MG63 (cell line): ENCODE measurements around the gene RPL22L1. TPM values are rescaled to one million over a fixed set of nuclear protein-coding genes. Genes with fewer than 3 reads are reported as not detected.
"Not testable (repeated sequence)": the region's sequence is repeated elsewhere in the genome, so short reads cannot be mapped to it uniquely, and the experiment has no call there.

Experiments used
- DNase-seq: peaks from one replicate; pipeline ENCODE4 v3.0.0-alpha.2; 2020
- H3K27me3 ChIP-seq: fragments of 250-450 bp; sonication (Bioruptor Pico); 2 replicates; pipeline ENCODE4 v1.5.1; 2020; ENCODE audit warnings: mild to moderate bottlenecking, moderate library complexity
- H3K36me3 ChIP-seq: fragments of 250-450 bp; sonication (Bioruptor Pico); 2 replicates; pipeline ENCODE4 v1.5.1; 2020; ENCODE audit warnings: mild to moderate bottlenecking, moderate library complexity
- H3K4me3 ChIP-seq: fragments of 250-450 bp; sonication (Bioruptor Pico); 2 replicates; pipeline ENCODE4 v1.5.1; 2020; ENCODE audit warnings: mild to moderate bottlenecking, moderate library complexity
- H3K9me3 ChIP-seq: fragments of 250-450 bp; sonication (Bioruptor Pico); 2 replicates; pipeline ENCODE4 v1.5.1; 2020; ENCODE audit warnings: mild to moderate bottlenecking, moderate library complexity
- total RNA-seq: library from RNA; depleted of rRNA; stranded (reverse); fragments of >200 nt; shearing (Covaris generic); gene quantifications from 2 replicates; pipeline ENCODE4 v1.2.3, GENCODE V29; 2014; ENCODE audit warnings: low replicate concordance; rRNA removed

Gene RPL22L1
- total RNA-seq: 249 and 594 TPM in 2 replicates

DNA sequence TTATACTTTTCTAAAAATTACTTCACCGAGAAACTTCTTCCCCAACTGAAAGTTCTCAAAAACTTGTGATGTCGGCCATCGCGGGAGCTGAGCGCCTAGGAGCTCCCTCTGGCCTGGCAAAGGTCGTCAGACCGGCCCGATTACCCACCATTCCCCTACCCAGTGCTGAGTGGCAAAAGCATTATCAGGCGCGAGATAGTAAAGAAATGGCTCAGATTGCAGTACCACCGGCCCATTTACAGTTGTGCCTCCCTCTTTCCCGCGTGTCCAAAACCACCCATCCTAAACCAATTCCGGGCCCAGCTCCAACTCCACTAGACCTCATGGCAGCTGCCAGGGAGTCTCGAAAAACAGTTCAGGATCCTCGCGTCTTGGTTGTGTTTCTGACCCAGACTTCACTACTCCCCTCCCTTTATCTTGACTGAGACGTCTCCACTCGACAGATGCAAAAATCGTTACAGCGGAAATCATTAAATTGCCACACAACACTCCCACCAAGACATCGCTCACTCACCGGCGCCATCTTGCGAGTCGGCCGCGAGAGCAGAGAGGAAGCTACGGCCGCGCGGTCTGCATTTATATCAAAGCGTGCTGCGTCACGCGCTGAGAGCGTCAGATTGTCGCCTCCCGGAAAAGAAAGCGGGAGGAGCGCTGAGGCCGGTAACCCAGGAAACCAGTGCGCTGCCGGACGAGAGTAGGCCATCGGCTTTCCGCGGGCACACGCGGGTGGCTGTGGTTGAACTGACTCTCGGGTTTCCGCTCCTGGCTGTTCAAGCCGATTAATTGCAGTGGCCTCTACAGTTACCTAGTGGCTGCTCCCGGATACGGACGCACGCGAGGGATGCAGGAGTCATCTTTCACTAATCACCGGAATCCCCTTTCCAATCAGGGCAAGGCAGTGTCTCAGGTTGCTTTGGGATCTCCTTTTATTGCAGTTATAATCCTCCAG lies at the start of gene RPL22L1:
TSS of gene RPL22L1 (minus strand) at position 551 of the 949 bp plus-strand sequence. CDS start at position 523, 28 bp downstream.
- Histone ChIP-seq H3K9me3 (no peaks in the 10 kb centered on the region), H3K27me3 (no peaks in the 10 kb centered on the region), H3K36me3 (peaks cover 50% of the 10 kb centered on the region), H3K4me3 (peak within 1 kb of the TSS; percentile 89)
- peak; percentile 97 for DNase-seq

DNA sequence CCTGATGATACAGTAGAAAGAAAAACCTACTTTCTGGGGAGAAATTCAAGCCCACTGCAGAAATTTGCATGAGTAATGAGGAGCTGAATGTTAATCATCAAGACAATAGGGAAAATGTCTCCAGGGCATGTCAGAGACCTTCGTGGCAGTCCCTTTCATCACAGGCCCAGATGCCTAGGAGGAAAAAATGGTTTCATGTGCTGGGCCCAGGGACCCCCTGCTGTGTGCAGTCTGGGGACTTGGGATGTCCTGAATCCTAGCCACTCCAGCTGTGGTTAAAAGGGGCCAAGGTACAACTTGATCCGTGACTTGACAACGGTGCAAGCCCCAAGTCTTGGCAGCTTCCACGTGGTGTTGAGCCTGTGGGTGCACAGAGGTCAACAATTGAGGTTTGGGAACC lies 48.7 kb upstream of the RPL22L1 start:
- no peaks in the 10 kb centered on the region for H3K36me3 ChIP-seq
- peaks cover 31% of the 10 kb centered on the region for H3K9me3 ChIP-seq
- no peaks in the 10 kb centered on the region for H3K27me3 ChIP-seq
- H3K4me3 ChIP-seq: no peak overlapping the region
- no peak for DNase-seq

- DNase-seq: no peak
- Histone ChIP-seq H3K27me3 (no peaks in the 10 kb centered on the region), H3K36me3 (no peaks in the 10 kb centered on the region), H3K9me3 (peaks cover 33% of the 10 kb centered on the region), H3K4me3 (no peak overlapping the region)
Observed at GRCh38 chr3:170914690-170915089, 44.7 kb upstream of the RPL22L1 start.

DNA sequence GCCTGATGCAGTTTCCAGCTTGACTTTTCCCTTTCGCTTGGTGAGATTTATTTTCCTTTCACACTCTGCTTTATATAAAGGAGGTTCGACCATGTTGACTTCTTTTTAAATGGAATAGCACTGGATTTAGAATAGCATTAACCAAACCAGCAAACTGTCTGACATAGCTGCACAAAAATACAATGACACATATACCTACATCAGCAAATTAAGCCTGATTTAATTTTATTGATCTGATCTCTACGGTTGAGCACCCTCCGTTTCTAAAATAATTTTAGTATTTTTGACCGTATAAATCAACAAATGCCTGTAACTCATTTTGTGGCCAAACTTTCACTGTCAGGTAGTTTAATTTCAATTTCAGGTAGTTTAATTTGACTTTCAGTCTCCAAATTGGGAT lies 44.2 kb upstream of the RPL22L1 start:
- no peak overlapping the region for H3K4me3 ChIP-seq
- H3K36me3 ChIP-seq: no peaks in the 10 kb centered on the region
- H3K27me3 ChIP-seq: no peaks in the 10 kb centered on the region
- H3K9me3 ChIP-seq: peaks cover 33% of the 10 kb centered on the region
- DNase-seq: no peak

GRCh38 chr3:170911051-170911450 lies 41.1 kb upstream of the RPL22L1 start:
- peaks cover 19% of the 10 kb centered on the region for H3K9me3 ChIP-seq
- no peak for DNase-seq
- H3K27me3 ChIP-seq: no peaks in the 10 kb centered on the region
- H3K4me3 ChIP-seq: no peak overlapping the region
- peaks cover 3% of the 10 kb centered on the region; the same call in 1 of the 2 replicates for H3K36me3 ChIP-seq

- H3K9me3 ChIP-seq: peaks cover 18% of the 10 kb centered on the region
- DNase-seq: no peak
- H3K4me3 ChIP-seq: no peak overlapping the region
- peaks cover 5% of the 10 kb centered on the region; the same call in 1 of the 2 replicates for H3K36me3 ChIP-seq
- H3K27me3 ChIP-seq: no peaks in the 10 kb centered on the region
Observed at GRCh38 chr3:170910542-170910941, 40.5 kb upstream of the RPL22L1 start.

DNA sequence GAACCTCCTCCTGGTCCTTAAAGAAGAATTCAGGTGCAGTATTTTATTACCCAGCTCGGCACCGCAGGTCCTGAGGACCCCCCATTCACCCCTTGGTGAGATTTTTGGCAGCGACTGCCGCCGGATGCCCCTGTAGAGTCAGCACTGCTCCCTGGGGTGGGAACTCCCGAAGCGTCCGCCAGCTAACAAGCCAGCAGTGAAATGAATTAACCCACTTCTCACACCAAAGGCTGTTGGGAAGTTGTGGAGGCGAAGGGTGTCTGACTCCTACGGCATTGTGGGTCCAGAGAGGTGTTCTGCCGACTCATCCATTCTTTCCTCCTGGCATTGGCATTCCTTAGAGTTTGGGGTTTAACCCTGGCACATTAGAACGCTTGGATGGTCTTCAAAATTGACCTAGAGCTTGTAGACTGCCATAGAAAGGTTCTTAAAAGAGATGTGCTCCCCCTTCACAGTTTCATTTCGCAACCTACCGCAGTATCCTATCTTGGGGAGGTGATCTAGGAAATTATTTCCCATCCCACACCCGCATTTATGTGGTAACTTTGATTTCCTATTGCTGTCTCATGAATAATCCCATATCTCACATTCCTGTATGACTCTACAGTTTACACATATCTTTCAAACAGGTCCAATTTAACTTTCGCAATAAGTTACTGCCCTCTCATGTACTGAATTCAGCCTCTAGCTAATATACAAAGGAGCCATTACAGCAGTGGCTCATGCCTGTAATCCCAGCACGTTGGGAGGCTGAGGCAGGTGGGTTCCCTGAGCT lies 39.3 kb upstream of the RPL22L1 start:
- H3K27me3 ChIP-seq: no peaks in the 10 kb centered on the region
- DNase-seq: peak; percentile 46
- no peak overlapping the region; the same call in 1 of the 2 replicates for H3K4me3 ChIP-seq
- peaks cover 18% of the 10 kb centered on the region for H3K9me3 ChIP-seq
- H3K36me3 ChIP-seq: peaks cover 12% of the 10 kb centered on the region

GRCh38 chr3:170908235-170909116 lies 38.5 kb upstream of the RPL22L1 start, which contains the start of gene EIF5A2:
Gene EIF5A2, minus strand, starts transcription at chr3:170908637. Its CDS starts 831 bp downstream, at chr3:170907806.
- DNase-seq: peak; percentile 96
- Histone ChIP-seq H3K4me3 (peak within 1 kb of the TSS; percentile 87), H3K9me3 (peaks cover 18% of the 10 kb centered on the region), H3K27me3 (no peaks in the 10 kb centered on the region), H3K36me3 (peaks cover 17% of the 10 kb centered on the region)

- H3K27me3 ChIP-seq: no peaks in the 10 kb centered on the region
- H3K4me3 ChIP-seq: peak overlapping the region; percentile 87
- peaks cover 17% of the 10 kb centered on the region for H3K36me3 ChIP-seq
- peaks cover 18% of the 10 kb centered on the region for H3K9me3 ChIP-seq
- peak; percentile 31 for DNase-seq
Observed at GRCh38 chr3:170907637-170908234, 37.7 kb upstream of the RPL22L1 start.

DNA sequence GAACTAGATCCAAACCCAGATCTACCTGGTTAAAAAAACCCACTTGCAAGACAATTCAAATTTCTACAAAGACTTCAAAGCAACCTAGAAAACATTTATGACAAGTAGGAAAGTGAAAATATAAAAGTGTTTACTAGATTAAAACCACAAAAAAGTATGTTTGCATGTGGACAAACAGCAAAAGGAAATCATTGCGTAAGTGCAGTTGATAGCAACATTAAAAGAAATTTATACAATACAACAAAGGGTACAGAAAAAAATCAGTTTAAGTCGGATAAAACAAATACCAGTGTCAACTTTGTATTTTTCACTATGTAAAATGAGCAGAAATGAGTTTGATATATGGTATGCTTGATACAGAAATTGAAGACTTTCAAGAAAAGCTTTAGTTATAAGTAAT lies 35.9 kb upstream of the RPL22L1 start:
- H3K27me3 ChIP-seq: no peaks in the 10 kb centered on the region
- H3K9me3 ChIP-seq: peaks cover 9% of the 10 kb centered on the region
- H3K4me3 ChIP-seq: no peak overlapping the region
- DNase-seq: no peak
- peaks cover 17% of the 10 kb centered on the region for H3K36me3 ChIP-seq

DNA sequence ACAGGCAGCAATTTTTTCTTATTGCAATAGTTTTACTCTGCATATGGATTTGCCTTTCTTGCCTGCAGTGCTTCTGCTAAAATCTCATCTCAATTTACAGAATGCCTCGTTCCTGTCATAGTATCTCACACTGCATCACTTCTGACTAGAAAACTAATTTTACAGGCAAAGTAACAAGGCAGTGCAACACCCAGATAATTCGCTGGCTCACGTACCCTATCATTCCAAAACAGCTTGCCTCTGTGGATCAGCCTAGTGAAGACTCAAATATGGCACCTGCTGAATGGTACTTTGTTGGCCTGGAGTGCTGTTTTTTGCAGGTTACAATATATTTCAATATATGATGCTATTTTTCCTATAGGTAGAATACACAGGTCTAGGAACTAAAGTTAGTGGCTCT lies 33.1 kb upstream of the RPL22L1 start:
- Histone ChIP-seq H3K36me3 (peaks cover 20% of the 10 kb centered on the region), H3K27me3 (no peaks in the 10 kb centered on the region), H3K4me3 (no peak overlapping the region), H3K9me3 (no peaks in the 10 kb centered on the region)
- no peak for DNase-seq

DNA sequence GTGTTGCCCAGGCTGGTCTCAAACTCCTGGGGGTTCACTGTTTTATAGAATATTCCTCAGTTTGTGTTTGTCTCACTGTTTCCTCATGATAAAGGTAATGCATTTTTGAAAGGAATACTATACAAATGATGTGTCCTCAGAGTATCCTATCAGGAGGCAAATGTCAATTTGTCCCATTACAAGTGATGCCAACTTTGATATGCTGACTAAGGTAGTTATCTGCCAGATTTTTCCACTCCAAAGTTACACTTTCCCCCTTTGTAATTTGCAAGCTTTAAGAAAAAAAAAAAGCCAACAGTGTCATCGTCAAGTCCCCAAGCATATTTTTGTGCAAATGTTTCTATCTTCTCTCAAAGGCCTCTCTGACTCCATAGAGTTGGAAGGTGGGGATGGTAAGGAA lies 29.5 kb upstream of the RPL22L1 start:
- H3K4me3 ChIP-seq: no peak overlapping the region
- H3K36me3 ChIP-seq: peaks cover 17% of the 10 kb centered on the region
- no peak for DNase-seq
- no peaks in the 10 kb centered on the region for H3K27me3 ChIP-seq
- H3K9me3 ChIP-seq: no peaks in the 10 kb centered on the region

DNA sequence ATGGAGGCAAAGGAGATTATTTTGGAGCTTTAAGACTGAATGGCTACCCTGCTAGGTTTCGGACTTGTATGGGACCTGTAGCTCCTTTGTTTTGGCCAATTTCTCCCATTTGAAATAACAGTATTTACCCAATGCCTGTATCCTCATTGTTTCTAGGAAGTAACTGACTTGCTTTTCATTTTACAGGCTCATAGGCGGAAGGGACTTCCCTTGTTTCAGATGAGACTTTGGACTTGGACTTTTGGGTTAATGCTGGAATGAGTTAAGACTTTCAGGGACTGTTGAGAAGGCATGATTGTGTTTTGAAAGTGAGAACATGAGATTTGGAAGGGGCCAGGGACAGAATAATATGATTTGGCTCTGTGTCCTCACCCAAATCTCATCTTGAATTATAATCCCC lies 28.0 kb upstream of the RPL22L1 start:
- Histone ChIP-seq H3K4me3 (no peak overlapping the region), H3K9me3 (no peaks in the 10 kb centered on the region), H3K27me3 (no peaks in the 10 kb centered on the region), H3K36me3 (peaks cover 15% of the 10 kb centered on the region)
- DNase-seq: no peak

DNA sequence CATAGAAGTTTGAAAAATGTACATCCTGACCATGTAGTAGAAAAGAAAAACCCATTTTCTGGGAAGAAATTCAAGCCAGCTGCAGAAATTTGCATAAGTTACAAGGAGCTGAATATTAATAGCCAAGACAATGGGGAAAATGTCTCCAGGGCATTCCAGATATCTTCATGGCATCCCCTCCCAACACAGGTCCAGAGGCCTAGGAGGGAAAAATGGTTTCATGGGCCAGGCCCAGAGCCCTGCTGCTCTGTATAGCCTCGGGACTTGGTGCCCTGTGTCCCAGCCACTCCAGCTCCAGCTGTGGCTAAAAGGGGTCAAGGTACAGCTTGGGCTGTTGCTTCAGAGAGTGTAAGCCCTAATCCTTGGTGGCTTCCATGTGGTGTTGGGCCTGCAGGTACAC lies 27.2 kb upstream of the RPL22L1 start:
- not testable (repeated sequence) for H3K4me3 ChIP-seq, H3K27me3 ChIP-seq

GRCh38 chr3:170896781-170897180 lies 26.8 kb upstream of the RPL22L1 start:
- Histone ChIP-seq H3K9me3 (no peaks in the 10 kb centered on the region), H3K4me3 (no peak overlapping the region), H3K36me3 (peaks cover 19% of the 10 kb centered on the region), H3K27me3 (no peaks in the 10 kb centered on the region)
- no peak for DNase-seq

More for the DNA sequence above, 27.2 kb upstream of the RPL22L1 start:
- peaks cover 19% of the 10 kb centered on the region for H3K36me3 ChIP-seq
- H3K9me3 ChIP-seq, DNase-seq: not testable (repeated sequence)

DNA sequence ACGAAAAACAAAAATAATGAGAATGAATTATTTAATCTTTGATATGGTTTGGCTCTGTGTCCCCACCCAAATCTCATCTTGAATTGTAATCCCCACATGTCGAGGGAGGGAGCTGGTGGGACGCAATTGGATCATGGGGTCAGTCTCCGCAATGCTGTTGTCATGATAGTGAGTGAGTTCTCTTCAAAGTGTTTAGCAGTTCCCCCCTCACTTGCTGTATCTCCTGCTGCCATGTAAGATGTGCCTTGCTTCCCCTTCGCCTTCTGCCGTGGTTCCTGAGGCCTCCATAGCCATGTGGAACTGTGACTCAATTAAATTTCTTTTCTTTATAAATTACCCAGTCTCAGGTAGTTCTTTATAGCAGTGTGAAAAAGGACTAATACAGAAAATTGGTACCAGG lies 26.3 kb upstream of the RPL22L1 start:
- not testable (repeated sequence) for H3K4me3 ChIP-seq, H3K27me3 ChIP-seq, H3K9me3 ChIP-seq, DNase-seq
- peaks cover 19% of the 10 kb centered on the region for H3K36me3 ChIP-seq
